Eye (tissue), 1 donor: ENCODE measurements around the gene OR9Q2.
A peak's percentile ranks its signal among the peaks of the same experiment; 100 is the strongest.
"Not testable (repeated sequence)": the region's sequence is repeated elsewhere in the genome, so short reads cannot be mapped to it uniquely, and the experiment has no call there.

ENCODE experiments used
- DNase-seq: peaks from one replicate; pipeline ENCODE4 v3.0.0-alpha.2; 2015

The OR9Q2 gene

GRCh38 chr11:58188770-58189169, at the start of gene OR9Q2:
TSS of gene OR9Q2 (plus strand) at chr11:58189070. CDS start at chr11:58190491, 1,421 bp downstream.
- DNase-seq: no peak

- no peak for DNase-seq
These were observed 46.1 kb upstream of the OR9Q2 start for GRCh38 chr11:58142761-58143160.

GRCh38 chr11:58152781-58153180, 36.1 kb upstream of the OR9Q2 start:
- no peak for DNase-seq

- DNase-seq: no peak
These were observed 24.5 kb upstream of the OR9Q2 start for GRCh38 chr11:58164389-58164788.

- no peak for DNase-seq
These were observed 23.9 kb upstream of the OR9Q2 start for GRCh38 chr11:58164990-58165389.

GRCh38 chr11:58165504-58166106, 23.3 kb upstream of the OR9Q2 start:
- no peak for DNase-seq

- DNase-seq: no peak
These were observed 11.3 kb upstream of the OR9Q2 start for GRCh38 chr11:58177409-58178054.

- no peak for DNase-seq
These were observed 10.4 kb upstream of the OR9Q2 start for GRCh38 chr11:58178444-58178843.

GRCh38 chr11:58179648-58180047, 9.2 kb upstream of the OR9Q2 start:
- no peak for DNase-seq

GRCh38 chr11:58186938-58187337, 1.9 kb upstream of the OR9Q2 start:
- no peak for DNase-seq

- DNase-seq: peak; percentile 1
These were observed 3.4 kb downstream of the OR9Q2 start for GRCh38 chr11:58192229-58192628.

GRCh38 chr11:58193391-58193790, 4.5 kb downstream of the OR9Q2 start:
- no peak for DNase-seq

- DNase-seq: no peak
These were observed 7.1 kb downstream of the OR9Q2 start for GRCh38 chr11:58195939-58196338.

GRCh38 chr11:58199271-58199670, 10.4 kb downstream of the OR9Q2 start:
- no peak for DNase-seq

GRCh38 chr11:58204042-58204441, 15.2 kb downstream of the OR9Q2 start, which contains the start of gene OR1S2:
TSS of gene OR1S2 (minus strand) at chr11:58204142. CDS start at chr11:58204142, 0 bp downstream.
- DNase-seq: no peak

GRCh38 chr11:58212420-58212819, 23.6 kb downstream of the OR9Q2 start, which contains the start of gene OR1S1:
TSS of gene OR1S1 (plus strand) at chr11:58212720.
- DNase-seq: not testable (repeated sequence)

GRCh38 chr11:58216476-58216875, 27.6 kb downstream of the OR9Q2 start:
- DNase-seq: no peak

- no peak for DNase-seq
These were observed 33.9 kb downstream of the OR9Q2 start for GRCh38 chr11:58222721-58223120.

GRCh38 chr11:58227956-58228615, 39.2 kb downstream of the OR9Q2 start:
- no peak for DNase-seq
